HG03575 (cell line): ENCODE results near the gene BCL2L2.
A peak's percentile ranks its signal among the peaks of the same experiment; 100 is the strongest.

Experiments
- ATAC-seq: cut with Tn5 transposase; IDR thresholded peaks from one replicate; pipeline ENCODE4 v1.9.1; 2021; ENCODE audit not compliant: unreplicated experiment, insufficient number of reproducible peaks, low FRiP score; ENCODE audit errors: extremely low read depth

BCL2L2 gene

DNA sequence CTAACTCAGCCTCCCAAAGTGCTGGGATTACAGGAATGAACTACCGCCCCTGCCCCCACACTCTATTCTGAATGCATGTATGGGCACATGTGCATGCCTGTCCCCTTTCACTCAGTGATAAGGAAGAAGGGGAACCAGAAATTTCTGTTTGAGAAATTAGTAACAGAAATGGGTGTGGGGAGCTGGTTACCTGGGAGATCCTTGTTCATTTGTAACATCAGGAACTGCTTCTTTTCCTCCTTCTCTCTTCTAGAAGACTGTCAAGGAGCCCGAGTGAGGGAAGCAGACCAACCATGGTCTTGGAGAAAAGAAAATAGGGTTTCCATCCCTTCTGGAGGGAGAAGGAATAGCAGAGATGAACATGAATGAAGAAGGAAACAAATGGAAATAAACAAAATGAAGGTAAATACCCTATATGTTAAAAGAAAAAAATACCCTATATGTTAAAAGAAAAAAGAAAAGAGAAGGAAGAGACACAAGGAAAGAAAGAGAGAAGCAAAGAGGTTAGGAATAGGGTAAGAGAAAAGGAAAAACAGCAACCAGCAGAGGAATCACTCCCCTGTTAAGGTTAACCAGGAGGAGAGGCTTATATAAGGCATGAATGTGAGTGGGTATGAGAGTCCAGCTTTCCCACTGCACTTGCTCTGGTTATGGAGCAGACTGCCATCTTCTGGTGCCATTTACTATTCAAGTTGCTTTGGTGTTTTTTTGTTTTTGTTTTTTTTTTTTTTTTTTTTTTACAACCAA is 7.2 kb upstream of the BCL2L2 start:
- ATAC-seq = no peak

- no peak for ATAC-seq
These were observed 6.5 kb upstream of the BCL2L2 start for GRCh38 chr14:23299986-23300686.

- no peak for ATAC-seq
These were observed 5.9 kb upstream of the BCL2L2 start for GRCh38 chr14:23300687-23301223.

- peak; percentile 44 for ATAC-seq
These were observed 5.2 kb upstream of the BCL2L2 start for GRCh38 chr14:23301288-23301968.

DNA sequence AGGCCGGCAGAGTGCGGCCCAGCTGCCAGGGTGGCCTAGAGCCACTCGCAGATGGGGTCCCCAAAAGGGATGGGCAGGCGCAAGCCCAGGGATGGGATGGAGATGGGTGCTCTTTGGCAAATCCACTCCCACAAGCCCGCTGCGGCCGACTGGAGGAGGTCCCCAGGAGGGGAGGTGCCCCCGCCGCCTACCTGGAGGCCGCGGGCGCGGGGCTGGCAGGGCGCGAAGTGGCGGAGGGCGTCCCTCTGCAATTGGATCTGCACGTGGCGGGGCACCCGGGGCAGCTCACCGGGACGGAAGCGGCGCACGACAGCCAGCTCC is 4.7 kb upstream of the BCL2L2 start:
- no peak for ATAC-seq

DNA sequence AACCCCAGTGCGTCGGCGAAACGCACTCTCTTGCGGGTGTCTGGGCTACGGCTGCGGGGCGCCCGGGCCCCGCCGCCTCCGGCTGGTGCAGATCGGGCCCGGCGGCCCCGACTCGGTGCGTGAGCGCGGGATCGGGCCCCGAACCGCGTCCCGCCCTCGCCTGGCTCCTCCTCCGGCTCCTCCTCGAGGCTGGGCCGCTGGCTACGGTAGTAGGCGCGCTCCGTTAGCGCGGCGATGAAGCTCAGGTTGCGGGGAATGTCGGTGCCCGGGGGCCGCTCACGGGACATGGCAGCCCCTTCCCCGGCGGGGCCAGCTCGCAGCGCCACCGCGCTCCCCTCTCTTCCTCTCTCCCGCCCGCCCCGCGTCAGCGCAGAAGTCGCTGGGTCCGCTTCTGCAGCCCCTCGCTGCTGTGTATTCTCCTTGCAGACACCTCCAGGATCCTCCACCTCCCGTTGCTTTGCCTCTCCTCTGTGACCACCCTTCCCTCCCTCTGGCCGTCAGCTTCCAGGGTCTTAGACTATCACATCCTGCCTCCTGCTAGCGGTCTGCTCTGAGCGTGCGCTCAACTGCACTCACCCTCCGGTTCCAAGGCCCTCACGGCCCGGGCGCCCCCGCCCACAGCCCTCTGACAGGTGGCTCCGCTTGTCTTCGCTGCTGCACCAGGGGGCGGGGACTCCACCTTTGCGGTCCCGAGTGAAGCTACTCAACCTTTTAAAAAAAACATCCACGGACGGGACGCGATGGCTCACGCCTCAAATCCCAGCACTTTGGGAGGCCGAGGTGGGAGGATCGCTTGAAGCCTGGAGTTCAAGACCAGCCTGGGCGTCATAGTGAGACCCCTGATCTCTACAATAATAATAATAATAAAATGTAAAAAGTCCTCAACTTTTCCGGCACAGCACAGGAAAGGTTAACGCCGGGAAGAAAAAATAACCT is 4.1 kb upstream of the BCL2L2 start, which contains the start of gene PPP1R3E:
Gene PPP1R3E, minus strand, starts transcription at position 570 of the 936 bp plus-strand sequence. Its CDS starts 283 bp downstream, at position 287.
- ATAC-seq = no peak

DNA sequence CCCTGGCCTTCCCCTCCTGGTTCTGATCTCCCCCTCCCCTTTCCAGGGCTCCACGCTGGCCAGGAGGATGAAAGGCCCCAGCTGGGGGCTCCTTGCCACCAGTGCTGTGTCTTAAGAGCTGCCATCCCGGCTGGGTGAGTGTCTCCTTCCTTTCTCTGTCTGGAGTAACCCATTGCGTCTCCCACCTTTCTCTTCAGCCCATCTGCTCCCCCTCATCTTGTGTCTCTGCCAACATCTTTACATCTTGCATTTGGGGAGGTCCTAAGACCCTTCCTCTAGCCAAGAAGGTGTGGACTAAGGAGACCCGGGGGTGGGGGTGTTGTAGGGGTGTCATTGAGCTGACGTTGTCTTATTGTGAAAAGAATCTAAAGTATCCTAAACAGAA is 505 bp downstream of the BCL2L2 start:
- ATAC-seq = no peak

DNA sequence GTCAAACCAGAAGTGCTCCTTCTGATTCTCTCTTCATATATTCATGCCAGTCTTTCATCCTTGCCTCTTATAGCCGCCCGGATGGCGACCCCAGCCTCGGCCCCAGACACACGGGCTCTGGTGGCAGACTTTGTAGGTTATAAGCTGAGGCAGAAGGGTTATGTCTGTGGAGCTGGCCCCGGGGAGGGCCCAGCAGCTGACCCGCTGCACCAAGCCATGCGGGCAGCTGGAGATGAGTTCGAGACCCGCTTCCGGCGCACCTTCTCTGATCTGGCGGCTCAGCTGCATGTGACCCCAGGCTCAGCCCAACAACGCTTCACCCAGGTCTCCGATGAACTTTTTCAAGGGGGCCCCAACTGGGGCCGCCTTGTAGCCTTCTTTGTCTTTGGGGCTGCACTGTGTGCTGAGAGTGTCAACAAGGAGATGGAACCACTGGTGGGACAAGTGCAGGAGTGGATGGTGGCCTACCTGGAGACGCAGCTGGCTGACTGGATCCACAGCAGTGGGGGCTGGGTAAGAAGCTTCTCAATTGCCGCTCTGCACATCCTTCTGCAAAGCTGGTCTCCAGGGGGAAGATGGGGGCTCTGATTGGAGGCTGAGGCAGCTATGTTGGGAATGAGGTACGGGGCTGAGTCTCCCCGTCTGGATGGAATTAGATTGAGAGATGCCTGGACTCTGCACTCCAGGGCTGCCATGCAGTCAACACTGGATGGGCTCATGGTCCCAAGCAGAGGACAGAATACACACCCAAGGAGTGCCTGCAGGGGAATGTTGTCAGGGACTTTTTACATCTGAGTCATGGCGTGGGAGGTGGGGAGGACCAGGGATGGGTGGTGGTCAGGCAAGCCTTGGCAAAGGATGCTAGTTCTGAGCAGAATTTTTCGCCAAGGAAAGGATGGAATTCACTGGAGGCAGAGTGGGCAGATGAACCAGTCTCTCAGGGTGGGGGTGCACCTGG is 1.3 kb downstream of the BCL2L2 start:
- no peak for ATAC-seq

DNA sequence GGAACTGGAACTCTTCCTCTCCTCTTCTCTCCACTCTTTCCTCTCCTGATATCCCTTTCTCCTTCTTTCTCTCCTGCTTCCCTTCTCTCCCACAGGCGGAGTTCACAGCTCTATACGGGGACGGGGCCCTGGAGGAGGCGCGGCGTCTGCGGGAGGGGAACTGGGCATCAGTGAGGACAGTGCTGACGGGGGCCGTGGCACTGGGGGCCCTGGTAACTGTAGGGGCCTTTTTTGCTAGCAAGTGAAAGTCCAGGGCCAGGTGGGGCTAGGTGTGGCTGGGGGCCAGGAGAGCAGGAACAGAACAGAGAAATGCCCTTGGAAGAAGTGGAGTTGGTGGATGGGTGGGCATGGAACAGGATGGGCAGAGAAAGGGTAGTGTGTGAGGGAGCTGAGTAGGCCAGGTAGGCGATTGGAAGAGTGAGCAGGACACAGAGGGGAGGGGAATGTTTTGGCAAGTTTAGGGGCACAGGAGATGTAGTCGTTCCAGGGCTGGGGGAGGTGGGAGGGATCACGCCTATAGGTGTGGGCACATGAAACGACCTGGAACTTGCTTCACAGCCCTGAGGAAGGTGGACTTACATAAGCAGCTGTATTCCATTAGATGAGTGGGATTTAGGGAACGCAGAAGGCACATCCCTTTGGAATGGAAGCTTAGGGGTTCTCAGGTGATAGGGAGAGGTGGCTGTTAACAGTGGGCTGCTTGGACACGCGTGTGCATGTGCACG is 2.2 kb downstream of the BCL2L2 start:
- no peak for ATAC-seq

GRCh38 chr14:23310546-23310945 is 3.9 kb downstream of the BCL2L2 start:
- no peak for ATAC-seq

DNA sequence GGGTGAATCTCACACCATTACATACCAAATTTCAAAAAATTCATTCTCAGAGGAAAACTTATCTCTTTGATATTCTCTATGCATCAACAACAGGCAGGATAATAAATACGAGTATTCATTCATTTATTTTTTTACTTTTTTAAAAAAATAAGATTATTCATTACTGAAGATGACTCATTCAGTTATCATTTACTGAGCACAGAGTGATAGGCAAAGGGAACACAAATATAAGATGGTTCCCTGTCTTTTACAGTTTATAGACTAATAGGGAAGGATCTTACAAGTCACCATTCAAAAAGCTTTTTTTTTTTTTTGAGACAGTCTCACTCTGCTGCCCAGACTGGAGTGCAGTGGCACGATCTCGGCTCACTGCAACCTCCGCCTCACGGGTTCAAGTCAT is 9.7 kb downstream of the BCL2L2 start:
- ATAC-seq = no peak

DNA sequence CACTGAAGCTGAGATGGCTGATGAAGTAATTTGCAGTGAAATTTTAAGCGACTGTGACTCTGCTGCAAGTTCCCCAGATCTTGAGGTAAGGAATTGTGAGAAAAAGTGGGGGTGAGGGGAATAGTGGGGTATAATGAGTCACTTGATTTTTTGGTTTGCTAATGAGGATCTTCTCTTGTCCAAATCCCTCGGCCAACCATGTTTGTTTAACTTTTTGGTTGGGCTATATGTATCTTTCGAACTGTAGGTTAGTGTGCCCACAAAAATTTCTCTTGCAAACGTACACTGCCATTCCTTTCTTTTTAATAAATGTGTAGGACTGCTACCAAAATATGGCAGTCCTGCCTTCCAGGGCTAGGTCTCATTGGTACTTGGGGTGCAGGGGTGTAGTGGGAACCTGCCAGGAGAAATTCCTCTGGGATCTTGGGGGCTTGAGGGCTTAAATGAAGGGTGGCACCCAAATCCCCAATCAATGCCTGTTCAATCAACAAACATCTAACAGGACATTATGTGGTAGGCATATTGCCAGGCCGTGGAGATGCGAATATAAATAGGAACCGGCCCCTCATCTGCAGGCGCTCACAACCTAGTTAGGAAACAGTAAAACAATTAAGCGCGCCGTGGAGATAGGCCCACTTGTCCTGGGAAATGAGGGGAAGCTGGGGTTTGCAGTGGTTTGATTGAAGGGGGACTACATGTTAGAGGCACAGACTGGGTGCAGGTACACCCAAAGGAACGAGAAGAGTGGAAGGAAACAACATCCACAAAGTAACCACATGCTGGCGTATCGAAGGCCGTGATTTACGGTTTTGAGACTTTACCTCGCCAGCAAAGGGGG is 13.3 kb downstream of the BCL2L2 start:
- no peak for ATAC-seq

- peak; percentile 86 for ATAC-seq
These were observed 14.2 kb downstream of the BCL2L2 start, which contains the start of gene PABPN1 for GRCh38 chr14:23320584-23321571. TSS of gene PABPN1 (plus strand) at chr14:23321457. CDS start at chr14:23321470, 13 bp downstream.

- no peak for ATAC-seq
These were observed 15.2 kb downstream of the BCL2L2 start for GRCh38 chr14:23321572-23322547.
